AG09309 (cell line): ENCODE measurements around the gene EVC2.

ENCODE experiments used
- DNase-seq: peaks from one replicate; pipeline ENCODE4 v3.0.0-alpha.2; 2010; ENCODE audit warnings: low read depth
- H3K4me3 ChIP-seq: 2 replicates; pipeline ENCODE4 v1.5.1; 2011; ENCODE audit warnings: mild to moderate bottlenecking, low read depth, low read length, moderate library complexity; ENCODE audit not compliant: control insufficient read depth
- CTCF ChIP-seq: IDR thresholded peaks from 2 replicates; pipeline ENCODE4 v1.5.1; 2011; ENCODE audit warnings: mild to moderate bottlenecking, low read depth, low read length, inconsistent platforms; ENCODE audit not compliant: insufficient read depth, control insufficient read depth; ENCODE audit errors: missing control alignments

Gene EVC2

GRCh38 chr4:5707778-5708448 is 446 bp downstream of the EVC2 start:
- no peak for TF ChIP-seq CTCF
- DNase-seq: no peak
- H3K4me3 ChIP-seq: peak overlapping the region; percentile 69

GRCh38 chr4:5707366-5707765 is 993 bp downstream of the EVC2 start:
- no peak for TF ChIP-seq CTCF
- no peak for DNase-seq
- peak overlapping the region; percentile 69 for H3K4me3 ChIP-seq

DNA sequence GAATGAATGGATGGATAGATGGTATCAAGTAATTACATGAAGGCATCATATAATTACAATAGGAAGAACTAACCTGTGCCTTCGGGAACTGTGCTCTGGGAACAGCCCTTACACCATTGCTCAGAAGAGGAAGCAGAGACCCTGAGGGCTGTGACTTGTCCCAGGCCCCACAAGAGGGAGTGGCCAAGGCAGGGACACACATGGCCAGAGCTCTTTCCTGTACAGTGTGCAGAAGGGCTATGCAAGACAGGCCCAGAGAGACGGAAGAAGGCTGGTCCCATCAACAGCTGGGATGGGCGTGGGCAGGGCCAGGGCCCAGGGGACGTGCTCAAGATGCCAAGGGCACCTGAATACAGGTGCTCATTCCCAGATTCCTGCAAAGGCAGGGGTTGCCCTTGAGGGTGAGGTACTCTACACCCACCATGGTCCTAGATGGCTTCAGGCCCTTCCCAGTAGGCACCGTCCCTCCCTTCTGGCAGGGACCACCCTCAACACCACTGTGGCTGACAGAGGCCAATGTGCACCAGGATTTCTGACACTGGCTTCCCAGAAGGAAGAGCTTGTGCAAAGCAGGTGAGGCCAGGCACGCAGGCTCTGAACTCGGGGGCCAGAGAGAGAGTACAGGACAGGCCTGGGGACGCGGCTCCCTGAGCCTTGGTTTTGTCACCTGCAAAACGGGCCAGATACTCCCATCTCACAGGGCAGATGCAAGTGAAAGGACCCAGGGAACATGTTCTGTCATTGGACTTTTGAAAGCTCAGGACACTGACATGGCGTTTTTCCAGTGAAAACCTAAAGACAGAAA is 1.7 kb downstream of the EVC2 start:
- H3K4me3 ChIP-seq: no peak overlapping the region
- no peak for DNase-seq
- no peak for TF ChIP-seq CTCF

- DNase-seq: no peak
- no peak for TF ChIP-seq CTCF
- no peak overlapping the region for H3K4me3 ChIP-seq
Measured at GRCh38 chr4:5705647-5706320, 2.6 kb downstream of the EVC2 start.

GRCh38 chr4:5704276-5704675 is 4.1 kb downstream of the EVC2 start:
- DNase-seq: no peak
- no peak overlapping the region for H3K4me3 ChIP-seq
- TF ChIP-seq CTCF: no peak

- no peak for DNase-seq
- no peak for TF ChIP-seq CTCF
- H3K4me3 ChIP-seq: no peak overlapping the region
Measured at GRCh38 chr4:5703831-5704230, 4.5 kb downstream of the EVC2 start.
